ENCODE data around the gene RAB11FIP3.
A peak's percentile ranks its signal among the peaks of the same experiment; 100 is the strongest.

RAB11FIP3 gene

GRCh38 chr16:401468-402348, 23.7 kb upstream of the RAB11FIP3 start, which contains the start of gene DECR2:
TSS of gene DECR2 (plus strand) at chr16:401885. CDS start at chr16:401964, 79 bp downstream.
- peak; percentile 52 for TF ChIP-seq CTCF (IDR thresholded peaks at IDR 0.05; ENCODE audit: control insufficient read depth, extremely low read depth, insufficient read depth)
- no peak for DNase-seq (ENCODE audit: low read depth)
- peak within 1 kb of the TSS; percentile 87 for H3K4me3 ChIP-seq (ENCODE audit: low read depth, low read length)

GRCh38 chr16:404971-405486, 20.4 kb upstream of the RAB11FIP3 start:
- no peak overlapping the region for H3K4me3 ChIP-seq (ENCODE audit: low read depth, low read length)
- no peak for TF ChIP-seq CTCF (IDR thresholded peaks at IDR 0.05; ENCODE audit: control insufficient read depth, extremely low read depth, insufficient read depth)
- DNase-seq (ENCODE audit: low read depth) = no peak

- DNase-seq (ENCODE audit: low read depth) = no peak
- TF ChIP-seq CTCF (IDR thresholded peaks at IDR 0.05; ENCODE audit: control insufficient read depth, extremely low read depth, insufficient read depth) = no peak
- no peak overlapping the region for H3K4me3 ChIP-seq (ENCODE audit: low read depth, low read length)
These were observed 19.6 kb upstream of the RAB11FIP3 start for GRCh38 chr16:405548-406506.

DNA sequence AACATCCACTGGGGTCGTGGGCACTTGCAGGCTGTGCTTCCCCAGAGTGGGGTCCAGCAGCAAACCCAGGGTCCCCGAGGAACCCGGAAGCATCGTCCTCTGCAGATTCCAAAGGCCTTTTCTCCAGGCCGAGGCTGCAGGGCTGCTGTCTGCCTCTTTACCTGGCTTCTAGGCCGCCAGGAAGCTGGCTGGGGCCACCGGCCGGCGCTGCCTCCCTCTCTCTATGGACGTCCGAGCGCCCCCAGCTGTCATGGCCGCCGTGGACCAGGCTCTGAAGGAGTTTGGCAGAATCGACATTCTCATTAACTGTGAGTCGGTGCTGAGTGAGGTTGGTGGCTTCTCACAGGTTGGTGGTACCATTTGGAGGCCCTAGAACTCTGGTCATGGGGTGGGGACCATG, 18.2 kb upstream of the RAB11FIP3 start:
- no peak overlapping the region for H3K4me3 ChIP-seq (ENCODE audit: low read depth, low read length)
- no peak for TF ChIP-seq CTCF (IDR thresholded peaks at IDR 0.05; ENCODE audit: control insufficient read depth, extremely low read depth, insufficient read depth)
- DNase-seq (ENCODE audit: low read depth) = no peak

DNA sequence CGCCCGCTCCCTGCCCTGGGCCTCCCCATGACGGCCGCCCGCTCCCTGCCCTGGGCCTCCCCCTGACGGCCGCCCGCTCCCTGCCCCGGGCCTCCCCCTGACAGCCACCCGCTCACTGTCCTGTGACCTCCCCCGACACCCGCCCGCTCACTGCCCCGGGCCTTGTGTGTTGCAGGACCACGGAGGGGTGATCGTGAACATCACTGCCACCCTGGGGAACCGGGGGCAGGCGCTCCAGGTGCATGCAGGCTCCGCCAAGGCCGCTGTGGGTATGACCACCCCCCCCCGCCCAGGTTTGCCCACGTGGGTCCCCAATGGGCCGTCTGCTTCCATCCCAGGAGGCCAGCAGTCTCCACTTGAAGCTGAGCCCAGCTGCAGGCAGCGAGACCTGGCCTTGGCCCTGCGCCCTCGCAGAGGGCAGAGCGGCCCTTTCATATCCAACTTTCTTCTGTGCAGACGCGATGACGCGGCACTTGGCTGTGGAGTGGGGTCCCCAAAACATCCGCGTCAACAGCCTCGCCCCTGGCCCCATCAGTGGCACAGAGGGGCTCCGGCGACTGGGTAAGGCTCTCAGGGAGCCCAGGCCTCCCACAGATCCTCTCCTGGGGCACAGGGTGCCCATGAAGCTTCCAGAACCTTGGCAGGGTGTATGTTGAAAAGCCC, 14.8 kb upstream of the RAB11FIP3 start:
- DNase-seq (ENCODE audit: low read depth) = no peak
- TF ChIP-seq CTCF (IDR thresholded peaks at IDR 0.05; ENCODE audit: control insufficient read depth, extremely low read depth, insufficient read depth) = no peak
- no peak overlapping the region for H3K4me3 ChIP-seq (ENCODE audit: low read depth, low read length)

- H3K4me3 ChIP-seq (ENCODE audit: low read depth, low read length) = no peak overlapping the region
- no peak for DNase-seq (ENCODE audit: low read depth)
These were observed 13.7 kb upstream of the RAB11FIP3 start for GRCh38 chr16:411576-412265.

More at GRCh38 chr16:411576-412265, 13.7 kb upstream of the RAB11FIP3 start:
- TF ChIP-seq CTCF (IDR thresholded peaks at IDR 0.05; ENCODE audit: control insufficient read depth, extremely low read depth, insufficient read depth) = no peak

Measured in LNCaP clone FGC (cell line).